ENCODE data around the gene KIF26A.

KIF26A gene

DNA sequence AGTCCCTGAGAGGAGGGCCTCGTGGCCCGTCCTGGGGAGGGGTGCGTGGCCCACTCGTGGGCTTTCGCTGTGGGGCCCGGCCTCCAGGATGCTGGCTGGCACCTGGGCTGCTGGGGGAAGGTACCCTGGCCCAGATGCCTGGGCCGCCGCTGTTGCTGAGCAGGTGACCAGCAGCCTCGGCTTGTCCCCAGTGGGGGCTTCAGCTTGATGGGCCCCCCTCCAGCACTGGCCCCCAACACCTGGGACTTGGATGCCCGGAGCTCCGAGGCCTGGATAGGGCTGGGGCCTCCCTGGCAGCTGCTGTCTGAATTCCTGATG, 10.8 kb downstream of the KIF26A start:
- no peaks in the 10 kb centered on the region for H3K9me2 ChIP-seq (replicated peaks; ENCODE audit: insufficient read depth, low read length)
- no peaks in the 10 kb centered on the region for H3K27me3 ChIP-seq (ENCODE audit: low read length)
- no peak overlapping the region for H3K9ac ChIP-seq (ENCODE audit: low read length)
- TF ChIP-seq EZH2phosphoT487 (conservative IDR thresholded peaks at IDR 0.05; ENCODE audit: low read length): no peak
- TF ChIP-seq, protein P1, sequence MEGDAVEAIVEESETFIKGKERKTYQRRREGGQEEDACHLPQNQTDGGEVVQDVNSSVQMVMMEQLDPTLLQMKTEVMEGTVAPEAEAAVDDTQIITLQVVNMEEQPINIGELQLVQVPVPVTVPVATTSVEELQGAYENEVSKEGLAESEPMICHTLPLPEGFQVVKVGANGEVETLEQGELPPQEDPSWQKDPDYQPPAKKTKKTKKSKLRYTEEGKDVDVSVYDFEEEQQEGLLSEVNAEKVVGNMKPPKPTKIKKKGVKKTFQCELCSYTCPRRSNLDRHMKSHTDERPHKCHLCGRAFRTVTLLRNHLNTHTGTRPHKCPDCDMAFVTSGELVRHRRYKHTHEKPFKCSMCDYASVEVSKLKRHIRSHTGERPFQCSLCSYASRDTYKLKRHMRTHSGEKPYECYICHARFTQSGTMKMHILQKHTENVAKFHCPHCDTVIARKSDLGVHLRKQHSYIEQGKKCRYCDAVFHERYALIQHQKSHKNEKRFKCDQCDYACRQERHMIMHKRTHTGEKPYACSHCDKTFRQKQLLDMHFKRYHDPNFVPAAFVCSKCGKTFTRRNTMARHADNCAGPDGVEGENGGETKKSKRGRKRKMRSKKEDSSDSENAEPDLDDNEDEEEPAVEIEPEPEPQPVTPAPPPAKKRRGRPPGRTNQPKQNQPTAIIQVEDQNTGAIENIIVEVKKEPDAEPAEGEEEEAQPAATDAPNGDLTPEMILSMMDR (IDR thresholded peaks at IDR 0.05; ENCODE audit: insufficient read depth, low read length, poor library complexity, severe bottlenecking): no peak
- H3K4me2 ChIP-seq (ENCODE audit: low read depth, low read length, poor library complexity, severe bottlenecking): no peak overlapping the region
- H3K27ac ChIP-seq (ENCODE audit: low read depth, low read length): no peak overlapping the region
- no peaks in the 10 kb centered on the region for H3K9me3 ChIP-seq (ENCODE audit: insufficient read depth, low read length)
- H3F3A ChIP-seq (ENCODE audit: insufficient read depth): no peaks in the 10 kb centered on the region
- no peaks in the 10 kb centered on the region for H3K36me3 ChIP-seq (ENCODE audit: low read length)
- no peak overlapping the region for H2AFZ ChIP-seq (ENCODE audit: low read depth, low read length, severe bottlenecking)
- H3K79me2 ChIP-seq (ENCODE audit: insufficient read depth, low read length): no peaks in the 10 kb centered on the region
- H3K4me3 ChIP-seq (ENCODE audit: insufficient read depth, low read length, poor library complexity, severe bottlenecking): no peak overlapping the region
- no peaks in the 10 kb centered on the region for H4K20me1 ChIP-seq (ENCODE audit: low read depth, low read length)

DNA sequence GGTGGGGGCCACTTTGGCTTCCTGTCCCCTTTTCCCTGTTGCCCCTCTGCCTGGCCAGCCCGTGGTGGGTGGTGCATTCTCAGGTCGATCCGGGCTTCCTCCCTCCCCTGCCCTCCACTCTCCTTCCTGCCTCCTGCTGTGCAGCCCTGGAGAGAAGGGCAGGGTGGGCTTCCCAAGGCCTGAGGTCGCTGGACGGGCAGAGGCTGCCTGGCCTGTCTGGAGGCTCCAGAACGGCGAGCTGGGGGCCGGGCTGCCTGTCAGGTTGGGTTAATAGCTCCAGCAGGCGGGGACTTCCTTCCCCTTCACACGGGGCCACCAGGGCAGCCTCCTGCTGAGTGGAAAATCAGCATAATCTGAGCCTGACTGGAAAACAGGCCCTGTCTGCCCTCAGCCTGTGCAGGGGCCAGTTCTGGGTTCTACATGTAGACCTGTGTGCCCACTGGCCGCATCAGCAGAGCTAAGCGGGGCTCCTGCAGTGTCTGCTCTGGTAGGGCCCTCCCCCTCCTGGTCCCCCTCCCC, 11.3 kb downstream of the KIF26A start:
- H3K9me2 ChIP-seq (replicated peaks; ENCODE audit: insufficient read depth, low read length): no peaks in the 10 kb centered on the region
- no peaks in the 10 kb centered on the region for H3K27me3 ChIP-seq (ENCODE audit: low read length)
- H4K20me1 ChIP-seq (ENCODE audit: low read depth, low read length): no peaks in the 10 kb centered on the region
- no peak overlapping the region for H3K9ac ChIP-seq (ENCODE audit: low read length)
- H3F3A ChIP-seq (ENCODE audit: insufficient read depth): no peaks in the 10 kb centered on the region
- H3K9me3 ChIP-seq (ENCODE audit: insufficient read depth, low read length): no peaks in the 10 kb centered on the region
- H3K4me3 ChIP-seq (ENCODE audit: insufficient read depth, low read length, poor library complexity, severe bottlenecking): no peak overlapping the region
- TF ChIP-seq, protein P1 (IDR thresholded peaks at IDR 0.05; ENCODE audit: insufficient read depth, low read length, poor library complexity, severe bottlenecking): no peak
- TF ChIP-seq EZH2phosphoT487 (conservative IDR thresholded peaks at IDR 0.05; ENCODE audit: low read length): no peak
- H2AFZ ChIP-seq (ENCODE audit: low read depth, low read length, severe bottlenecking): no peak overlapping the region
- H3K79me2 ChIP-seq (ENCODE audit: insufficient read depth, low read length): no peaks in the 10 kb centered on the region
- H3K4me2 ChIP-seq (ENCODE audit: low read depth, low read length, poor library complexity, severe bottlenecking): no peak overlapping the region
- no peak overlapping the region for H3K27ac ChIP-seq (ENCODE audit: low read depth, low read length)
- H3K36me3 ChIP-seq (ENCODE audit: low read length): no peaks in the 10 kb centered on the region

DNA sequence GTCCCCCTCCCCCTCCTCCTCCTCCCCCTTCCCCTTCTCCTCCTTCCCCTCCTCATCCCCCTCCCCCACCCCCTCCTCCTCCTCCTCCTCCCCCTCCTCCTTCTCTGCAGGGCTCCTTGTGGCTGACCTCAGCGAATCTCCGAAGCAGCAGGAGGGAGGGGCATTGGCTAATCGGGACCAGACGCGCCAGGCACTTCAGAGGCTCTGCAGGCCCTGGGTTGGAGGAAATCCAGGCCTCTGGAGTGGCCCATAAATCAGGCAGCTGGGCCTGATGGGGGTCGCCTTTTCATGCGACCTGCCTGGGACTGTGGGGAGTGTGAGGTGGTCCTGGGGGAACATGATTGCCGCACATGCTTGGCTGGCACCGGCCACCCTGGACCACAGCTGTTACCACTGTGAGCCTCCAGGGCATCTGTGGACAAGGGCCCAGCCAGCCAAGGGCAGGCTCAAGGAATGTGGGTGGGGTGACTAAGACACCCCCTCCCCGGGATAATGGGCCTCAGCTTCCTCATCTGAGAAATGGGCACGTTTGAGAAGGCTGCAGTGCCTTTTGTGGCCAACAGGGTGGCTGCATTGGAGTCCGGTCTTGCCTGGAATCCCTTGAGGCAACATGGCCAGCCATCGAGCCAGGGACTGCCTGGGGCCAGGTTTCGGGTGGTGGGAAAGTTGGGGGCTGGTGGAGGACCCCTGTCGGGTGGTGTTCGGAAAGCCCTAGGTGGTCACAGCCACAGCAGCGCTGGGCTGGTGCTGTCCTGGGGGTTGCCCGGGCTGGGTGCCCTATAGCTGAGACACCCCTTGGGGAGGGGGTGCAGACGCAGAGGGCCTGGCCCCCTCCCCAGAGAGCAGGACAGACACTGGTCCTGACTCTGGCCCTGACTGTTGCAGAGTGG, 12.0 kb downstream of the KIF26A start:
- Histone ChIP-seq H3K4me3 (ENCODE audit: insufficient read depth, low read length, poor library complexity, severe bottlenecking) (no peak overlapping the region), H3K4me2 (ENCODE audit: low read depth, low read length, poor library complexity, severe bottlenecking) (no peak overlapping the region), H3K9ac (ENCODE audit: low read length) (no peak overlapping the region), H2AFZ (ENCODE audit: low read depth, low read length, severe bottlenecking) (no peak overlapping the region), H3K36me3 (ENCODE audit: low read length) (no peaks in the 10 kb centered on the region), H3K9me3 (ENCODE audit: insufficient read depth, low read length) (no peaks in the 10 kb centered on the region), H3K9me2 (replicated peaks; ENCODE audit: insufficient read depth, low read length) (no peaks in the 10 kb centered on the region), H3K27me3 (ENCODE audit: low read length) (no peaks in the 10 kb centered on the region), H3K79me2 (ENCODE audit: insufficient read depth, low read length) (no peaks in the 10 kb centered on the region), H3F3A (ENCODE audit: insufficient read depth) (no peaks in the 10 kb centered on the region), H4K20me1 (ENCODE audit: low read depth, low read length) (no peaks in the 10 kb centered on the region), H3K27ac (ENCODE audit: low read depth, low read length) (no peak overlapping the region)
- TF ChIP-seq EZH2phosphoT487 (conservative IDR thresholded peaks at IDR 0.05; ENCODE audit: low read length): no peak
- TF ChIP-seq, protein P1 (IDR thresholded peaks at IDR 0.05; ENCODE audit: insufficient read depth, low read length, poor library complexity, severe bottlenecking): peak; percentile 16
